GM13977 (cell line): ENCODE data around the gene RPP30.
"Not testable (repeated sequence)": the region's sequence is repeated elsewhere in the genome, so short reads cannot be mapped to it uniquely, and the experiment has no call there.

ENCODE experiments used
- DNase-seq: peaks from one replicate; pipeline ENCODE4 v3.0.0; 2012; ENCODE audit warnings: low spot score
- in situ Hi-C: fragments of 300-500 bp; cut with MboI; formaldehyde crosslinking; loops from one replicate; pipeline ENCODE4 v1.12.0; 2022; ENCODE audit warnings: low sequenced_read_pairs, low pct_unique_long_range_greater_than_20kb, mixed read lengths, inconsistent platforms; ENCODE audit not compliant: unreplicated experiment
- TF ChIP-seq, protein P1 (sequence below): IDR thresholded peaks from 2 replicates; pipeline ENCODE4 v1.5.1; 2012; ENCODE audit warnings: mild to moderate bottlenecking, control low read depth; ENCODE audit not compliant: insufficient read depth; ENCODE audit errors: extremely low read depth, missing control alignments

The RPP30 gene

DNA sequence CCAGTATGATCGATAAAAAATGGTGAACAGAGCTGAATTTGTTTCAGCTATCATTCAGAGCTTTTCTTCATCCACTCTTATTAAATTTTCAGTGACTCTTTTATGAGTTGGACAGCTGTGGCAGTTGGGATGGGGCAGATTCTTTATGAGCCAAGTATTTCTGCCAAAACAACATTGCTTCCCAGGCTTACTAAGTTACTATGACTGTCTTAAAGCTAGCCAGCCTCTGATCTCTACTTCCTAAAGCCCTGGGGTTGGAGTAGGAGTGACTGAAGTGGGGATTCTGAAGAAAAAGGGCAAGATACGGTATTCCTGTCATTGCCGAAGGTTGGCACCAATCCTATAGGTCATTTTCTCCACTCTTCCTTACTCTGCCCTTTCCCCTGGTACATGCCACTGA, 12.7 kb downstream of the RPP30 start:
- DNase-seq, result no peak
- TF ChIP-seq, protein P1, sequence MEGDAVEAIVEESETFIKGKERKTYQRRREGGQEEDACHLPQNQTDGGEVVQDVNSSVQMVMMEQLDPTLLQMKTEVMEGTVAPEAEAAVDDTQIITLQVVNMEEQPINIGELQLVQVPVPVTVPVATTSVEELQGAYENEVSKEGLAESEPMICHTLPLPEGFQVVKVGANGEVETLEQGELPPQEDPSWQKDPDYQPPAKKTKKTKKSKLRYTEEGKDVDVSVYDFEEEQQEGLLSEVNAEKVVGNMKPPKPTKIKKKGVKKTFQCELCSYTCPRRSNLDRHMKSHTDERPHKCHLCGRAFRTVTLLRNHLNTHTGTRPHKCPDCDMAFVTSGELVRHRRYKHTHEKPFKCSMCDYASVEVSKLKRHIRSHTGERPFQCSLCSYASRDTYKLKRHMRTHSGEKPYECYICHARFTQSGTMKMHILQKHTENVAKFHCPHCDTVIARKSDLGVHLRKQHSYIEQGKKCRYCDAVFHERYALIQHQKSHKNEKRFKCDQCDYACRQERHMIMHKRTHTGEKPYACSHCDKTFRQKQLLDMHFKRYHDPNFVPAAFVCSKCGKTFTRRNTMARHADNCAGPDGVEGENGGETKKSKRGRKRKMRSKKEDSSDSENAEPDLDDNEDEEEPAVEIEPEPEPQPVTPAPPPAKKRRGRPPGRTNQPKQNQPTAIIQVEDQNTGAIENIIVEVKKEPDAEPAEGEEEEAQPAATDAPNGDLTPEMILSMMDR, result no peak
- in situ Hi-C loops, result no loop called here

DNA sequence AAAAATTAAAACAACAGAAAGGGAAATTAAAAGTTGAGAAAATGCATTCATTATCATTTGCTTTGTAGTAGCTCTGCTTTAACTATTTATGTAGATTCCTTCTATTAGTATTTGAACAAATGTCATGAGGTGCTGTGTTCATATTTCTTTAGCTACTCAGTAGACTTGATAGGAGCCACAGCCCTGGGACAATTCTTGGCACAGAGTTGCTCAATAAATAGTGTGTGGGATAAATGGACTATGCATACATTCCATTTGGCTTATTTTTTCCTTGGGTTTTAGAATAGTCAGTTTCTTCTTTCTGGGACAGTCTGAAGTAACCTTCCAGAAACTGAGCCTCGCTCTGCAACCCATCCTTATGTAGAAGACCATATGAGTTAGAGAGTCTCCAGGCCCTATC, 13.4 kb downstream of the RPP30 start:
- DNase-seq, result no peak
- in situ Hi-C loops, result no loop called here
- TF ChIP-seq, protein P1, result no peak

DNA sequence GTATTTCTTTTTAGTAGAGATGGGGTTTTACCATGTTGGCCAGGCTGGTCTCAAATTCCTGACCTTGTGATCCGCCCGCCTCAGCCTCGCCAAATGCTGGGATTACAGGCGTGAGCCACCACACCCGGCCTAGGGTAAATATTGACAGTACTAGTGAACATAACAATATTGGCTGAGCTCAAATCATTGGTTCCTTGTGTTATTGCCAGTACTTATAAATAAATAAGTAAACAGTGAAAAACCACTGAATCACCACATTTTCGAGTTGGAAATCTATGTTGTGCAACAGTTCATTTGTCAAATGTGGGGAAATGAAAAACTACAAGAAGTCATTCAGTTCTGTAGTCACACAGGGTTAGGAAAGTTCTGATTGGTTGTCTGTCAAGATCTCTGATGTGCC, 15.8 kb downstream of the RPP30 start:
- in situ Hi-C loops, result no loop called here
- DNase-seq, result no peak
- TF ChIP-seq, protein P1, result no peak

DNA sequence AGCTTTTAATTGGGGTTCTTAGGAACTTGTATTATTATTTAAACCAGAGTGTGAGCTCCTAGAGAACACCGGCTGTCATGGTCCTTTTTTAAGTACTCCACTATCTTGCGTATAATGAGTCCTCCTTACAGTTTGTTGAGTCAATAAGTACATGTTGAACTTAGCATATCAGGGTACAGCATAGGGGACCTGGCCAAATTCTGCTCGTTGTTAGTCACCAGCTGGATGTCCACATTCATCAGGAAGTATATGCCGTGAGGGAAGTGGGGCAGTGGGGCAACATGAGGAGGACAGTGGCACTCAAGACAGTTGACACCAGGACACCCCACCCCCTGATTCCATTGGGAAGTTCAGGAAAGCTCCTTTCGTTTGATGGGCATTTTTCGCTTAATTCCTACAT, 16.6 kb downstream of the RPP30 start:
- in situ Hi-C loops, result no loop called here
- no peak for DNase-seq
- TF ChIP-seq, protein P1, result no peak

DNA sequence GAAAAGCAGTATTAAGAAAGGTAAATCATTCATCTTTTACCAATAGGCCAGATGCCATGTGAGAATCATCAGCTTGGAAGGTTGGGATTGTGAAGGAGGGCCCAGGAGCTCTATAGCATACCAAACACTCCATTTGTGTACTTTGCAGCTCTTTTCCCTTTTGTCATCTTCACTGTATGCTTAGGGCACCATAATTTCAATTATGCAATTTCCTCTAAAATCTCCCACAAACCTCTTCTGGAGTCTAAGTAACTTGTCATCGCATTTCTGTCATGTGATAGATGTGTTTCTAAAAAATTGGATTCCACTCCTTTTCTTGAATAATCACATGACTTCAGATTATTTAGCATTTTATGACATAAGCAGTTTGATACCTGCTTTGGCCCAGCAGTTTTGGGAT, 17.9 kb downstream of the RPP30 start:
- DNase-seq, result no peak
- TF ChIP-seq, protein P1, result no peak
- in situ Hi-C loops, result no loop called here

DNA sequence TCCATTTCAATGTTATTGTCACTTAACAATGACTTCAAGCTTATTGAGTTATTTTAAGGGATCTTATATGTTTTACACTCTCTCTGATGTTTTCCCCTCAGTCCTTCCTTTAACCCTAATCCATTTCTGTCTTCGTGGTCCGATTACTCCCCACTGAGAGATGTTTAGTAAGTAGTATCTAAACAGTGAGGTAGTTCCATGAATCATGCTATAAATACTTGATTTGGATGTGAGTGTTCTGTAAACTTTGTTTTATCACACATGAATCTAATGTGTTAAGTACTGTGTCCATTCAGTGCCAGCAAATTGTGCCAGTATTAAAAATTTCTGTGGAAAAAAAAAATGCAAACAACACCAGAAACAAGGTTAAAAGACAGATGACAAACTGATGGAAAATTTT, 18.6 kb downstream of the RPP30 start:
- DNase-seq, result no peak
- in situ Hi-C loops, result no loop called here
- TF ChIP-seq, protein P1, result no peak

DNA sequence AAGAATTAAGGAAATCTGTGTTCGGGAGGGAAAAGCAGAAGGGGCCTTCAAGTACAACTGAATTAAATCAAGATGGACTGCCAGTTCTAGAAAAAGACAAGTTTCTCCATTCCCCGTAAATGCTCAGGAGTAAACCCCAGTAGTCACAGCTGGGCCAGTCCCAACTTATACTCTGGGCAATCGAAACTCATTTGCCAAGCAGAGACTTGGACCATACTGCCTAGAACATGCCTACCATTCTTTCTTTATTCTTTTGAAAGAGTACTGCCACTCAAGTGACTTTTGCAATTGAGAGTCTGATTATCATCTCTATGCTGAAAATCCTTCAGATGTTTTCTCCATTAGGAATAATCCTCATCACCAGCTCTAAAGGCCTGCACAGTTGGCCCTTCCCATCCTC, 21.4 kb downstream of the RPP30 start:
- in situ Hi-C loops, result no loop called here
- DNase-seq, result no peak
- TF ChIP-seq, protein P1, result no peak

DNA sequence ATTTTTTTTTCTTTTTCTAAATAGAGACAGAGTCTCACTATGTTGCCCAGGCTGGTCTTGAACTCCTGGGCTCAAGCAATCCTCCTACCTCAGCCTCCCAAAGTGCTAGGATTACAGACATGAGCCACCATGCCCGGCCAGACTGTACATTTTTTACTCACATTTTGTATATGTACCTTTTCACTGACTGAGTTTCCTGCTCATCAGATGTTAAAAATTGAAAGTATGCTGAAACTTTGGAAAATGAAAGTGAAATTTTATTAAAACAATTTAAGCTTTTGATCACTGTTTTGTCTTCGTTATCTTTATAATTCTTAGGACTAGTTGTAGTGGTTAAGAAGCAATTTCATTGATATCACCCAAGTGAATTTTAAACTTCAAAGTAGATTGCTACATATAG, 25.1 kb downstream of the RPP30 start:
- in situ Hi-C loops, DNase-seq: not testable (repeated sequence)
